SK-N-SH (cell line): ENCODE results near the gene NRTN. TPM values are rescaled to one million over a fixed set of nuclear protein-coding genes. Genes with fewer than 3 reads are reported as not detected.

Experiments used
- CTCF ChIA-PET: fragments of 300-600, 350-600 bp; formaldehyde crosslinking; extraction: SDS; loops from one replicate; lab custom pipeline; 2021; lab: Yijun Ruan, JAX
- POLR2A ChIA-PET: fragments of 350-600 bp; sonication (Branson Sonifier 250); formaldehyde crosslinking; extraction: SDS; loops from one replicate; lab custom pipeline; 2020; ENCODE audit warnings: antibody characterized with exemption, inconsistent platforms; lab: Yijun Ruan, JAX
- DNase-seq: peaks from one replicate; pipeline ENCODE4 v3.0.0; 2012
- H2AFZ ChIP-seq: fragments of 200-600 bp; sonication (generic); 2 replicates; pipeline ENCODE4 v1.8.1; 2016; ENCODE audit warnings: antibody characterized with exemption, mild to moderate bottlenecking, low read depth
- H3F3A ChIP-seq: fragments of 200-600 bp; sonication (generic); replicated peaks from 2 replicates; pipeline ENCODE3; 2016; ENCODE audit warnings: antibody characterized with exemption, mild to moderate bottlenecking; ENCODE audit not compliant: insufficient read depth
- H3K27ac ChIP-seq, 2 experiments: fragments of 200-500 bp in 1 of 2; fragments of 200-600 bp in 1 of 2; sonication (Bioruptor generic) in 1 of 2; sonication (generic), shearing (Covaris generic) in 1 of 2; 2 replicates each; pipeline versions ENCODE4 v1.5.1 to v1.6.1; 2014 to 2016; ENCODE audit warnings: low read depth in 2 of 2, inconsistent platforms in 1 of 2, low read length in 1 of 2, mild to moderate bottlenecking in 1 of 2, mixed read lengths in 1 of 2
- H3K27me3 ChIP-seq: fragments of 200-600 bp; sonication (generic), shearing (Covaris generic); 2 replicates; pipeline ENCODE4 v1.6.1; 2016; ENCODE audit warnings: mixed run types; ENCODE audit not compliant: insufficient read depth
- H3K36me3 ChIP-seq, 2 experiments: fragments of 200-500 bp in 1 of 2; fragments of 200-600 bp in 1 of 2; sonication (Bioruptor generic) in 1 of 2; sonication (generic) in 1 of 2; replicated peaks in 1 of 2; 2 replicates each; pipeline versions ENCODE3 to v1.5.1; 2014 to 2016; ENCODE audit warnings: low read length in 1 of 2, mild to moderate bottlenecking in 1 of 2; ENCODE audit not compliant: insufficient read depth in 2 of 2, control insufficient read depth in 1 of 2
- H3K4me1 ChIP-seq, 2 experiments: fragments of 200-500 bp in 1 of 2; fragments of 200-600 bp in 1 of 2; sonication (Bioruptor generic) in 1 of 2; sonication (generic), shearing (Covaris generic) in 1 of 2; 2 replicates each; pipeline versions ENCODE4 v1.5.1 to v1.6.1; 2014 to 2016; ENCODE audit warnings: low read depth in 1 of 2, low read length in 1 of 2, mixed run types in 1 of 2; ENCODE audit not compliant: insufficient read depth in 2 of 2, control insufficient read depth in 1 of 2
- H3K4me2 ChIP-seq: fragments of 200-600 bp; sonication (generic), shearing (Covaris generic); 2 replicates; pipeline ENCODE4 v1.6.1; 2017; ENCODE audit warnings: mixed run types
- H3K4me3 ChIP-seq, 2 experiments: fragments of 200-500 bp in 1 of 2; fragments of 200-600 bp in 1 of 2; sonication (Bioruptor generic) in 1 of 2; sonication (generic), shearing (Covaris generic) in 1 of 2; 2 replicates each; pipeline versions ENCODE4 v1.5.1 to v1.8.1; 2014 to 2016; ENCODE audit warnings: low read depth in 2 of 2, inconsistent platforms in 1 of 2, low read length in 1 of 2, mild to moderate bottlenecking in 1 of 2, mixed read lengths in 1 of 2, moderate library complexity in 1 of 2
- H3K79me2 ChIP-seq: fragments of 200-600 bp; sonication (generic); 2 replicates; pipeline ENCODE4 v1.8.1; 2017; ENCODE audit warnings: mild to moderate bottlenecking; ENCODE audit not compliant: insufficient read depth
- H3K9ac ChIP-seq: fragments of 200-600 bp; sonication (generic); 2 replicates; pipeline ENCODE4 v1.6.1; 2017; ENCODE audit warnings: mixed run types
- H3K9me2 ChIP-seq: fragments of 200-600 bp; sonication (generic); 2 replicates; pipeline ENCODE4 v1.6.1; 2017; ENCODE audit warnings: mixed run types
- H3K9me3 ChIP-seq: fragments of 200-600 bp; sonication (generic); 2 replicates; pipeline ENCODE4 v1.6.1; 2017; ENCODE audit warnings: mixed run types, mild to moderate bottlenecking, moderate library complexity
- H4K20me1 ChIP-seq: fragments of 200-600 bp; sonication (generic); 2 replicates; pipeline ENCODE4 v1.6.1; 2017; ENCODE audit warnings: mild to moderate bottlenecking, mixed run types; ENCODE audit not compliant: insufficient read depth
- CHD2 ChIP-seq: fragments of 150-350 bp; IDR thresholded peaks from 2 replicates; pipeline ENCODE4 v1.6.1; 2018; ENCODE audit warnings: low read length; ENCODE audit not compliant: partially characterized antibody
- FOSL2 ChIP-seq: IDR thresholded peaks from 2 replicates; pipeline ENCODE4 v1.4.0; 2012; ENCODE audit warnings: low read depth, mild to moderate bottlenecking, moderate library complexity, borderline replicate concordance
- GATA2 ChIP-seq: sonication (generic); formaldehyde crosslinking; IDR thresholded peaks from 2 replicates; pipeline ENCODE4 v1.5.0; 2020; ENCODE audit warnings: mild to moderate bottlenecking, missing genetic modification reagents
- IRF3 ChIP-seq: fragments of 150-350 bp; IDR thresholded peaks from 2 replicates; pipeline ENCODE4 v1.6.1; 2016; ENCODE audit warnings: mild to moderate bottlenecking, low read depth, low read length
- MXI1 ChIP-seq: IDR thresholded peaks from 2 replicates; pipeline ENCODE4 v1.6.1; 2012; ENCODE audit warnings: mild to moderate bottlenecking, low read depth, low read length, improper control_type of control experiment
- NRF1 ChIP-seq: IDR thresholded peaks from 2 replicates; pipeline ENCODE4 v1.6.1; 2012; ENCODE audit warnings: low read depth, mild to moderate bottlenecking, low read length
- POLR2AphosphoS5 ChIP-seq: IDR thresholded peaks from 2 replicates; pipeline ENCODE4 v1.6.1; 2012; ENCODE audit warnings: low read depth, low read length
- RCOR1 ChIP-seq: fragments of 150-350 bp; IDR thresholded peaks from 2 replicates; pipeline ENCODE4 v1.6.1; 2017; ENCODE audit warnings: antibody characterized with exemption, low read length
- TCF12 ChIP-seq: IDR thresholded peaks from 2 replicates; pipeline ENCODE4 v1.4.0; 2012
- TEAD4 ChIP-seq: IDR thresholded peaks from 2 replicates; pipeline ENCODE4 v1.4.0; 2012; ENCODE audit warnings: mild to moderate bottlenecking, borderline replicate concordance; ENCODE audit not compliant: insufficient read depth
- USF2 ChIP-seq: fragments of 150-350 bp; IDR thresholded peaks from 2 replicates; pipeline ENCODE4 v1.6.1; 2017; ENCODE audit warnings: antibody characterized with exemption, low read length, low read depth, borderline replicate concordance
- YY1 ChIP-seq: IDR thresholded peaks from 2 replicates; pipeline ENCODE4 v1.4.0; 2012; ENCODE audit warnings: low read depth, mild to moderate bottlenecking
- WGBS: methylation state at CpG from one replicate; pipeline ENCODE4 v1.1.6; 2017; ENCODE audit warnings: low lambda C conversion rate; 5-methylcytosine and 5-hydroxymethylcytosine counted together
- polyA plus RNA-seq, 3 experiments: library from polyadenylated mRNA; depleted of rRNA; stranded (reverse); fragments of >200 nt; gene quantifications; 2 replicates each; pipeline ENCODE4 v1.2.3, GENCODE V29; 2012
- TF ChIP-seq, protein P1 (sequence below): fragments of 200-600 bp; sonication (generic); IDR thresholded peaks from 2 replicates; pipeline ENCODE4 v1.6.1; 2017; ENCODE audit warnings: antibody characterized with exemption, mild to moderate bottlenecking, moderate library complexity
- TF ChIP-seq, protein P2 (sequence below): IDR thresholded peaks from 2 replicates; pipeline ENCODE4 v1.4.0; 2012; ENCODE audit warnings: low read depth, borderline replicate concordance
- TF ChIP-seq, protein P3 (sequence below): IDR thresholded peaks from 2 replicates; pipeline ENCODE4 v1.4.0; 2012; ENCODE audit warnings: low read depth

Gene NRTN
- polyA plus RNA-seq, 1 of the 3 experiments (the other 2 are of a cell fraction) = 0.99 TPM

DNA sequence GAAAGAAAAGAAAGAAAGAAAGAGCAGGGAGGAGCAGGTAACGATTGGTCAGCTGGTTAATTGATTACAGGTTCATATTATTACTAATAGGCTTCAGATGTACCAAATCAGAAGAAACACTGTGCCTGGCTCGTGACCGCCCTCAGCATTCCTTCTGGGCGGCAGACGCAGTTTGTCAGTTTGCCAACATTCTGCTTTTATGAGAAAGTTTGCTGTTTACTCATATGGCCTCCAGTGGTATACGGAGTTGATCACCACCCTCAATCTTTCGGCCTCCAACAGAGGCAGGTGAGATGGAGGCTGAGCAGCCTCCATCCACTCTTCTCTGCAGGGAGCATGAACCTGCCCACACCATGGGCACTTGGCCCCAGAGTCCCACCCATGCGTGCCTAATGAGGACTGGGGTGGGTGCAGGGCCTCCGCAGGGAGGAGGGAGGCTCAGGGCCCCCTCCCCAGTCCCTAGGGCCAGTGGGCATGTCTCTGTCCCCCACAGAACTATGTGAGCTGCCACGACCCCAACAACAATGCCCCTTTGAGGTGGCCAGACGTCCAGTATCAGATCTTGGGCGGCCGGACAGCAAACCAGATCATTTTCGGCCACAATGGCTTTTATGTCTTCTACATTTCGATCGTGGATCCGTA, 29.1 kb upstream of the NRTN start:
- no peaks in the 10 kb centered on the region for H3K9me3 ChIP-seq
- H3K79me2 ChIP-seq = no peaks in the 10 kb centered on the region
- DNase-seq = no peak
- H3K4me3 ChIP-seq = no peak overlapping the region
- no peaks in the 10 kb centered on the region; a peak in 1 of 4 replicates for H3K4me1 ChIP-seq
- no peak overlapping the region for H2AFZ ChIP-seq
- H4K20me1 ChIP-seq = no peaks in the 10 kb centered on the region
- H3K36me3 ChIP-seq = no peaks in the 10 kb centered on the region
- CTCF ChIA-PET = interaction anchor here (0.9 to 2.8 kb wide), 3 partner anchors 19 to 28 kb away, joined by 3 to 19 read pairs (median 5); no protein-coding TSS in a partner anchor
- no peak overlapping the region for H3K27ac ChIP-seq
- no peaks in the 10 kb centered on the region for H3K9me2 ChIP-seq
- POLR2A ChIA-PET = interaction anchor here (0.7 kb wide), 1 partner anchor 20 kb away, joined by 3 read pairs; no protein-coding TSS in a partner anchor
- TF ChIP-seq TCF12 (peak; percentile 28; the same call in 1 of the 2 replicates), POLR2AphosphoS5 (no peak), IRF3 (no peak), TEAD4 (no peak), FOSL2 (no peak), RCOR1 (no peak)
- TF ChIP-seq, protein P1, sequence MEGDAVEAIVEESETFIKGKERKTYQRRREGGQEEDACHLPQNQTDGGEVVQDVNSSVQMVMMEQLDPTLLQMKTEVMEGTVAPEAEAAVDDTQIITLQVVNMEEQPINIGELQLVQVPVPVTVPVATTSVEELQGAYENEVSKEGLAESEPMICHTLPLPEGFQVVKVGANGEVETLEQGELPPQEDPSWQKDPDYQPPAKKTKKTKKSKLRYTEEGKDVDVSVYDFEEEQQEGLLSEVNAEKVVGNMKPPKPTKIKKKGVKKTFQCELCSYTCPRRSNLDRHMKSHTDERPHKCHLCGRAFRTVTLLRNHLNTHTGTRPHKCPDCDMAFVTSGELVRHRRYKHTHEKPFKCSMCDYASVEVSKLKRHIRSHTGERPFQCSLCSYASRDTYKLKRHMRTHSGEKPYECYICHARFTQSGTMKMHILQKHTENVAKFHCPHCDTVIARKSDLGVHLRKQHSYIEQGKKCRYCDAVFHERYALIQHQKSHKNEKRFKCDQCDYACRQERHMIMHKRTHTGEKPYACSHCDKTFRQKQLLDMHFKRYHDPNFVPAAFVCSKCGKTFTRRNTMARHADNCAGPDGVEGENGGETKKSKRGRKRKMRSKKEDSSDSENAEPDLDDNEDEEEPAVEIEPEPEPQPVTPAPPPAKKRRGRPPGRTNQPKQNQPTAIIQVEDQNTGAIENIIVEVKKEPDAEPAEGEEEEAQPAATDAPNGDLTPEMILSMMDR = no peak
- 59% methylated on average over 16 of the region's 17 CpGs for WGBS
- no peak overlapping the region for H3K9ac ChIP-seq
- H3K27me3 ChIP-seq = no peaks in the 10 kb centered on the region
- H3F3A ChIP-seq = no peaks in the 10 kb centered on the region
- H3K4me2 ChIP-seq = no peak overlapping the region

DNA sequence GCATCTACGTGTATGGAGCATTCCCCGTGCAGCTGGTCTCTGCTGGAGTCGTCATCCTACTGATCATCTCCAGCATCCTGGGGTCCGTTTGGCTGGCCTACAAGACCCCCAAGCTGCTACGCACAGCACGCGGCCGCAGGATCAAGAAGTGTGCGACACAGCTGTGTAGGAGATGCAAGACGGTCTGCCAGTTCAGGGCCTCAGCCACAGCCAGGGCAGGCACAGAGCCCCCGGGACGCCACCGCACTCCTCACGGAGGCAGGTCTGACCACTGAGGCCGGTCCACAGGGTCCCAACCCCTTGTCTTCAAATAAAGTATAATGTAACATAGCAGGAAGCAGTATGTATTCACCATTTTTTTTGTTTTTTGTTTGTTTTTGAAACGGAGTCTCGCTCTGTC, 26.5 kb upstream of the NRTN start:
- H3K27me3 ChIP-seq = no peaks in the 10 kb centered on the region
- no peak overlapping the region for H2AFZ ChIP-seq
- no peak overlapping the region for H3K4me2 ChIP-seq
- H3K4me1 ChIP-seq = no peaks in the 10 kb centered on the region; a peak in 1 of 4 replicates
- POLR2A ChIA-PET = no interaction called here
- no peak overlapping the region for H3K4me3 ChIP-seq
- no peaks in the 10 kb centered on the region for H4K20me1 ChIP-seq
- no peak overlapping the region for H3K9ac ChIP-seq
- H3K9me2 ChIP-seq = no peaks in the 10 kb centered on the region
- no peak overlapping the region for H3K27ac ChIP-seq
- no peaks in the 10 kb centered on the region for H3K36me3 ChIP-seq
- CTCF ChIA-PET = no interaction called here
- WGBS = 86% methylated on average over 14 of the region's 17 CpGs
- H3F3A ChIP-seq = no peaks in the 10 kb centered on the region
- H3K9me3 ChIP-seq = no peaks in the 10 kb centered on the region
- no peak for DNase-seq
- H3K79me2 ChIP-seq = no peaks in the 10 kb centered on the region
- no peak for TF ChIP-seq TEAD4
- no peak for TF ChIP-seq GATA2 (CRISPR knock-in tag)
- no peak for TF ChIP-seq MXI1
- no peak for TF ChIP-seq NRF1
- TF ChIP-seq CHD2 = no peak
- no peak for TF ChIP-seq USF2
- TF ChIP-seq, protein P1 = no peak
- no peak for TF ChIP-seq YY1
- TF ChIP-seq, protein P2, sequence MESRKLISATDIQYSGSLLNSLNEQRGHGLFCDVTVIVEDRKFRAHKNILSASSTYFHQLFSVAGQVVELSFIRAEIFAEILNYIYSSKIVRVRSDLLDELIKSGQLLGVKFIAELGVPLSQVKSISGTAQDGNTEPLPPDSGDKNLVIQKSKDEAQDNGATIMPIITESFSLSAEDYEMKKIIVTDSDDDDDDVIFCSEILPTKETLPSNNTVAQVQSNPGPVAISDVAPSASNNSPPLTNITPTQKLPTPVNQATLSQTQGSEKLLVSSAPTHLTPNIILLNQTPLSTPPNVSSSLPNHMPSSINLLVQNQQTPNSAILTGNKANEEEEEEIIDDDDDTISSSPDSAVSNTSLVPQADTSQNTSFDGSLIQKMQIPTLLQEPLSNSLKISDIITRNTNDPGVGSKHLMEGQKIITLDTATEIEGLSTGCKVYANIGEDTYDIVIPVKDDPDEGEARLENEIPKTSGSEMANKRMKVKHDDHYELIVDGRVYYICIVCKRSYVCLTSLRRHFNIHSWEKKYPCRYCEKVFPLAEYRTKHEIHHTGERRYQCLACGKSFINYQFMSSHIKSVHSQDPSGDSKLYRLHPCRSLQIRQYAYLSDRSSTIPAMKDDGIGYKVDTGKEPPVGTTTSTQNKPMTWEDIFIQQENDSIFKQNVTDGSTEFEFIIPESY = no peak
- TF ChIP-seq, protein P3, sequence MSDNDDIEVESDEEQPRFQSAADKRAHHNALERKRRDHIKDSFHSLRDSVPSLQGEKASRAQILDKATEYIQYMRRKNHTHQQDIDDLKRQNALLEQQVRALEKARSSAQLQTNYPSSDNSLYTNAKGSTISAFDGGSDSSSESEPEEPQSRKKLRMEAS = no peak
